ENCODE results near the gene OSBP2.
A peak's percentile ranks its signal among the peaks of the same experiment; 100 is the strongest.

Gene OSBP2

GRCh38 chr22:30934053-30934452 is 239.4 kb downstream of the OSBP2 start:
- no peaks in the 10 kb centered on the region for H3K9me3 ChIP-seq
- H3K36me3 ChIP-seq (replicated peaks), result peaks cover 61% of the 10 kb centered on the region
- H3K27me3 ChIP-seq (ENCODE audit: low read depth), result no peaks in the 10 kb centered on the region
- in situ Hi-C loops (cut with MboI; ENCODE audit: low sequenced_read_pairs), result no loop called here
- no peak overlapping the region for H3K4me3 ChIP-seq
- no peak for DNase-seq (ENCODE audit: low spot score in 2 of 2)
- no peaks in the 10 kb centered on the region for H3K4me1 ChIP-seq

GRCh38 chr22:30940685-30941362 is 246.2 kb downstream of the OSBP2 start:
- Histone ChIP-seq H3K4me3 (no peak overlapping the region), H3K36me3 (replicated peaks) (peaks cover 67% of the 10 kb centered on the region), H3K9me3 (no peaks in the 10 kb centered on the region), H3K4me1 (no peaks in the 10 kb centered on the region), H3K27me3 (ENCODE audit: low read depth) (no peaks in the 10 kb centered on the region)
- DNase-seq (ENCODE audit: low spot score in 2 of 2), result no peak
- in situ Hi-C loops (cut with MboI; ENCODE audit: low sequenced_read_pairs), result loop anchor here (10.0 kb wide), 1 partner anchor 144 kb away; the partner anchor contains the start of gene SMTN

GRCh38 chr22:30941363-30941740 is 246.7 kb downstream of the OSBP2 start:
- Histone ChIP-seq H3K27me3 (ENCODE audit: low read depth) (no peaks in the 10 kb centered on the region), H3K4me1 (no peaks in the 10 kb centered on the region), H3K4me3 (no peak overlapping the region), H3K9me3 (no peaks in the 10 kb centered on the region), H3K36me3 (replicated peaks) (peaks cover 67% of the 10 kb centered on the region)
- in situ Hi-C loops (cut with MboI; ENCODE audit: low sequenced_read_pairs), result loop anchor here (10.0 kb wide), 1 partner anchor 143 kb away; the partner anchor contains the start of gene SMTN
- no peak for DNase-seq (ENCODE audit: low spot score in 2 of 2)

- Histone ChIP-seq H3K9me3 (no peaks in the 10 kb centered on the region), H3K27me3 (ENCODE audit: low read depth) (no peaks in the 10 kb centered on the region), H3K4me3 (no peak overlapping the region), H3K36me3 (replicated peaks) (peaks cover 67% of the 10 kb centered on the region), H3K4me1 (no peaks in the 10 kb centered on the region)
- DNase-seq (ENCODE audit: low spot score in 2 of 2), result no peak
- in situ Hi-C loops (cut with MboI; ENCODE audit: low sequenced_read_pairs), result loop anchor here (10.0 kb wide), 1 partner anchor 141 kb away; the partner anchor contains the start of gene SMTN
Measured at GRCh38 chr22:30943368-30943767, 248.7 kb downstream of the OSBP2 start.

- in situ Hi-C loops (cut with MboI; ENCODE audit: low sequenced_read_pairs), result loop anchor here (10.0 kb wide), 1 partner anchor 140 kb away; the partner anchor contains the start of gene SMTN
- Histone ChIP-seq H3K27me3 (ENCODE audit: low read depth) (no peaks in the 10 kb centered on the region), H3K36me3 (replicated peaks) (peaks cover 68% of the 10 kb centered on the region), H3K4me1 (no peaks in the 10 kb centered on the region), H3K4me3 (no peak overlapping the region), H3K9me3 (no peaks in the 10 kb centered on the region)
- DNase-seq (ENCODE audit: low spot score in 2 of 2), result no peak
Measured at GRCh38 chr22:30944986-30945385, 250.3 kb downstream of the OSBP2 start.

GRCh38 chr22:30945653-30946052 is 251.0 kb downstream of the OSBP2 start:
- no peaks in the 10 kb centered on the region for H3K27me3 ChIP-seq (ENCODE audit: low read depth)
- in situ Hi-C loops (cut with MboI; ENCODE audit: low sequenced_read_pairs), result loop anchor here (10.0 kb wide), 1 partner anchor 139 kb away; the partner anchor contains the start of gene SMTN
- H3K9me3 ChIP-seq, result no peaks in the 10 kb centered on the region
- H3K4me1 ChIP-seq, result no peaks in the 10 kb centered on the region
- DNase-seq (ENCODE audit: low spot score in 2 of 2), result no peak
- H3K4me3 ChIP-seq, result no peak overlapping the region
- H3K36me3 ChIP-seq (replicated peaks), result peaks cover 66% of the 10 kb centered on the region

- in situ Hi-C loops (cut with MboI; ENCODE audit: low sequenced_read_pairs), result loop anchor here (10.0 kb wide), 1 partner anchor 138 kb away; the partner anchor contains the start of gene SMTN
- no peaks in the 10 kb centered on the region for H3K4me1 ChIP-seq
- H3K27me3 ChIP-seq (ENCODE audit: low read depth), result no peaks in the 10 kb centered on the region
- H3K9me3 ChIP-seq, result no peaks in the 10 kb centered on the region
- no peak for DNase-seq (ENCODE audit: low spot score in 2 of 2)
- no peak overlapping the region for H3K4me3 ChIP-seq
- H3K36me3 ChIP-seq (replicated peaks), result peaks cover 59% of the 10 kb centered on the region
Measured at GRCh38 chr22:30946354-30946753, 251.7 kb downstream of the OSBP2 start.

- Histone ChIP-seq H3K4me1 (no peaks in the 10 kb centered on the region), H3K36me3 (replicated peaks) (peaks cover 50% of the 10 kb centered on the region), H3K4me3 (no peak overlapping the region), H3K9me3 (no peaks in the 10 kb centered on the region), H3K27me3 (ENCODE audit: low read depth) (no peaks in the 10 kb centered on the region)
- in situ Hi-C loops (cut with MboI; ENCODE audit: low sequenced_read_pairs), result loop anchor here (10.0 kb wide), 1 partner anchor 138 kb away; the partner anchor contains the start of gene SMTN
- DNase-seq (ENCODE audit: low spot score in 2 of 2), result peak in 1 of 2 experiments; percentile 58
Measured at GRCh38 chr22:30947173-30947815, 252.6 kb downstream of the OSBP2 start.

- Histone ChIP-seq H3K4me1 (no peaks in the 10 kb centered on the region), H3K36me3 (replicated peaks) (peaks cover 47% of the 10 kb centered on the region), H3K4me3 (no peak overlapping the region), H3K27me3 (ENCODE audit: low read depth) (no peaks in the 10 kb centered on the region), H3K9me3 (no peaks in the 10 kb centered on the region)
- DNase-seq (ENCODE audit: low spot score in 2 of 2), result peak in 1 of 2 experiments; percentile 33
- in situ Hi-C loops (cut with MboI; ENCODE audit: low sequenced_read_pairs), result loop anchor here (10.0 kb wide), 1 partner anchor 137 kb away; the partner anchor contains the start of gene SMTN
Measured at GRCh38 chr22:30947816-30948454, 253.3 kb downstream of the OSBP2 start.

GRCh38 chr22:30948930-30949342 is 254.3 kb downstream of the OSBP2 start:
- Histone ChIP-seq H3K36me3 (replicated peaks) (peaks cover 44% of the 10 kb centered on the region), H3K9me3 (no peaks in the 10 kb centered on the region), H3K27me3 (ENCODE audit: low read depth) (no peaks in the 10 kb centered on the region), H3K4me1 (no peaks in the 10 kb centered on the region), H3K4me3 (no peak overlapping the region)
- DNase-seq (ENCODE audit: low spot score in 2 of 2), result no peak
- in situ Hi-C loops (cut with MboI; ENCODE audit: low sequenced_read_pairs), result loop anchor here (10.0 kb wide), 1 partner anchor 136 kb away; the partner anchor contains the start of gene SMTN

- no peaks in the 10 kb centered on the region for H3K27me3 ChIP-seq (ENCODE audit: low read depth)
- H3K4me1 ChIP-seq, result no peaks in the 10 kb centered on the region
- H3K4me3 ChIP-seq, result no peak overlapping the region
- in situ Hi-C loops (cut with MboI; ENCODE audit: low sequenced_read_pairs), result loop anchor here (10.0 kb wide), 1 partner anchor 135 kb away; the partner anchor contains the start of gene SMTN
- H3K9me3 ChIP-seq, result no peaks in the 10 kb centered on the region
- no peak for DNase-seq (ENCODE audit: low spot score in 2 of 2)
- peaks cover 39% of the 10 kb centered on the region for H3K36me3 ChIP-seq (replicated peaks)
Measured at GRCh38 chr22:30949934-30950660, 255.4 kb downstream of the OSBP2 start.

- H3K36me3 ChIP-seq (replicated peaks), result peaks cover 20% of the 10 kb centered on the region
- in situ Hi-C loops (cut with MboI; ENCODE audit: low sequenced_read_pairs), result no loop called here
Measured at GRCh38 chr22:30953206-30953605, 258.5 kb downstream of the OSBP2 start.

GRCh38 chr22:30955153-30955552 is 260.5 kb downstream of the OSBP2 start:
- H3K4me3 ChIP-seq, result no peak overlapping the region
- no peaks in the 10 kb centered on the region for H3K9me3 ChIP-seq
- H3K36me3 ChIP-seq (replicated peaks), result peaks cover 8% of the 10 kb centered on the region
- no peaks in the 10 kb centered on the region for H3K27me3 ChIP-seq (ENCODE audit: low read depth)
- in situ Hi-C loops (cut with MboI; ENCODE audit: low sequenced_read_pairs), result no loop called here
- DNase-seq (ENCODE audit: low spot score in 2 of 2), result no peak
- no peaks in the 10 kb centered on the region for H3K4me1 ChIP-seq

More at GRCh38 chr22:30953206-30953605, 258.5 kb downstream of the OSBP2 start:
- no peaks in the 10 kb centered on the region for H3K4me1 ChIP-seq
- no peaks in the 10 kb centered on the region for H3K27me3 ChIP-seq (ENCODE audit: low read depth)
- no peaks in the 10 kb centered on the region for H3K9me3 ChIP-seq
- no peak overlapping the region for H3K4me3 ChIP-seq
- DNase-seq (ENCODE audit: low spot score in 2 of 2), result no peak
